Posterior vena cava (tissue), 2 donors: Measurements from ENCODE around the gene ECPAS. TPM values are rescaled to one million over a fixed set of nuclear protein-coding genes. Genes with fewer than 3 reads are reported as not detected.
"Not testable (repeated sequence)": the region's sequence is repeated elsewhere in the genome, so short reads cannot be mapped to it uniquely, and the experiment has no call there.

Experiments
- DNase-seq: peaks from one replicate; pipeline ENCODE4 v3.0.0-alpha.2; 2020; ENCODE audit warnings: low spot score
- intact Hi-C, 2 donors: fragments of 100-400 bp; cut with DNase I; formaldehyde crosslinking; loops; one replicate each; pipeline versions ENCODE4 v1.14.1 to v1.14.2; 2022 to 2023
- total RNA-seq, 2 donors: library from RNA; stranded (reverse); fragmentation: NEBNext Ultra II Directional; extraction: Animal tissue kit (Norgen Biotek cat#: 25700); gene quantifications; one replicate each; pipeline ENCODE4 v1.2.1, GENCODE V29; 2021
- donor health status: DM: yes; HTN: yes; CAD: no.
- donor health status: DM: yes; HTN: yes; CAD: no.

ECPAS gene
- total RNA-seq, 2 donors from 2014 or later: 72.0 to 96.6 TPM

DNA sequence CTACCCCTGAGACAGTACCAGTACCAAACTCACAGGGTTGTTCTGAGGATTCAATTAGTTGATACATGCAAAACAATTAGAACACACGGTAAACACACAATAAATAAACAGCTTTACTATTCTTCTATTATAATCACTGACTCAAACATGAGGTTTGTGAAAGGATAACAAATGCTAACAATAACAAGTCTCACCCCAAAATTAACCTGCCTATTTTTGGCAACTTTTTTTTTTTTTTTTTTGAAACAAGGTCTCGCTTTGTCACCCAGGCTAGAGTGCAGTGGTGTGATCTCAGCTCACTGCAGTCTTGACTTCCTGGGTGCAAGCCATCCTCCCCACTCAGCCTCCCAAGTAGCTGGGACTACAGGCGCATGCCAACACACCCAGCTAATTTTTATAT is 6.5 kb downstream of the ECPAS start:
- intact Hi-C loops: no loop called here
- DNase-seq: no peak

DNA sequence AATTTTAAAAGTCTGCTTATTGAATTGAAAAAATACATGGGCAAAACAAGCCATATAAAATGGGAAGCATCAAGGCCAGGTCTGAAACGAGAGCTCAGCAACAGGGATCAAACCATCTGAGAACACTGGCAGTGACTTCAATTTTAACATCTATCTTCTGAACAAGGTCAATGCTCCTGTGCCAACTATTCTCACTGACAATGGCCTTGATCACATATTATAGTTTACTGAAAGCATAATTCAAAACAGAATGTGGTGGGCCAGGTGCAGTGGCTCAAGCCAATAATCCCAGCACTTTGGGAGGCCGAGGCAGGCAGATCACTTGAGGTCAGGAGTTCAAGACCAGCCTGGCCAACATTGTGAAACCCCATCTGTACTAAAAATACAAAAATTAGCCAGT is 9.0 kb downstream of the ECPAS start:
- intact Hi-C loops: no loop called here
- DNase-seq: no peak

DNA sequence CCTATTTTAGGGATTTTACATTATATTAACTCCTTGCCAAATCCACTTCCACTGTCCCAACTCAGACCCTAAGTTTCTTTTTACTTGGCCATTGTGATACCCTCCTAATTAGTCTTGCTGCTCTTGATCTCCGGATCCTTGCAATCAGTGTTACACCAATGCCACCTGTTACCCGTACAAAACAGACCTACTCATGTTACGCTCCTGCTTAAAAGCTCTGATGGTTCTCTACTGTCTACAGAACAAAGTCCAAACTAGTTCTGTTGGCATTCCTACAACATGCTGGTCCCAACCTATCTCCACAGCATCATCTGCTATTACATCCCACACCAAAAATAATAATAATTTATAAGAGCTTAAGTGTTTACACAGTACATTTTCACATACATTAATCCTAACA is 9.8 kb downstream of the ECPAS start:
- no peak for DNase-seq
- intact Hi-C loops: no loop called here

DNA sequence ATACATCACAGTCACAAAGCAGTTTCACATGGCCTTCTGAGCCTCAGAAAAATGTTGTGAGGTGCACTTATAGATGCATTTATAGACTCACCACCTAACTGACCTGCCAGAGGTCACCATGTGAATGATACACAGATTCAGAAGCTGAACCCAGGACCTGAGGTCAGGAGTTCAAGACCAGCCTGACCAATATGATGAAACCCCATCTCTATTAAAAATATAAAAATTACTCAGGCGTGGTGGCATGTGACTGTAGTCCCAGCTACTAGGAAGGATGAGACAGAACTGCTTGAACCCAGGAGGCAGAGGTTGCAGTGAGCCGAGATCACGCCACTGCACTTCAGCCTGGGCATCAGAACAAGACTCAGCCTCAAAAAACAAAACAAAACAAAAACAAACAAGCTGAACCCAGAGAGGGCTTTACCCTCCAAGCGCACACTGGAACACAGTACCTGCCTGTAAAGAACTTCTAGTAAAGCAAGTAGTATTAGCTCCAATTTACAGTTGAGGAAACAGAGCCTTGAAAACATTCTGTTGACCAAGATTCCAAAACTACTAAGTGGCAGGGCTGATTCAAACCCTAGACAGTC is 16.3 kb downstream of the ECPAS start:
- intact Hi-C loops: no loop called here
- no peak for DNase-seq

DNA sequence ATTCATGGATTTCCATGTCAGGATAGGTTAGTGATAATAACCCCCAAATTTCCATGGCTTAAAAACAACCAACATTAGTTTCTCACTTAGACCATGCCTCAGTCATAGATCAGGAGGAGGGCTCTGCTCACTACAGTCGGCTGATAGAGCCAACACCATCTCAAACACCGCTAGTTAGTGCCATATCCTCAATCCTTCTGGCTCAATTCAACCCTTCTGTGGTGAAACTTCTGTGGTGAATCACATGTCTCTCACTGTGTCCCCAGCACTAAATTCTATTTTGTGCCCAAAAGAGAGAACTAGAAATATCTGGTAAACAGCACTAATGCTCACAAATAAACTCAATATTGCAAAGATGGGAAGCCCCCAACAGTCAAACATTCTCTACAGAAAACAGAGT is 21.1 kb downstream of the ECPAS start:
- DNase-seq: no peak
- intact Hi-C loops: no loop called here

DNA sequence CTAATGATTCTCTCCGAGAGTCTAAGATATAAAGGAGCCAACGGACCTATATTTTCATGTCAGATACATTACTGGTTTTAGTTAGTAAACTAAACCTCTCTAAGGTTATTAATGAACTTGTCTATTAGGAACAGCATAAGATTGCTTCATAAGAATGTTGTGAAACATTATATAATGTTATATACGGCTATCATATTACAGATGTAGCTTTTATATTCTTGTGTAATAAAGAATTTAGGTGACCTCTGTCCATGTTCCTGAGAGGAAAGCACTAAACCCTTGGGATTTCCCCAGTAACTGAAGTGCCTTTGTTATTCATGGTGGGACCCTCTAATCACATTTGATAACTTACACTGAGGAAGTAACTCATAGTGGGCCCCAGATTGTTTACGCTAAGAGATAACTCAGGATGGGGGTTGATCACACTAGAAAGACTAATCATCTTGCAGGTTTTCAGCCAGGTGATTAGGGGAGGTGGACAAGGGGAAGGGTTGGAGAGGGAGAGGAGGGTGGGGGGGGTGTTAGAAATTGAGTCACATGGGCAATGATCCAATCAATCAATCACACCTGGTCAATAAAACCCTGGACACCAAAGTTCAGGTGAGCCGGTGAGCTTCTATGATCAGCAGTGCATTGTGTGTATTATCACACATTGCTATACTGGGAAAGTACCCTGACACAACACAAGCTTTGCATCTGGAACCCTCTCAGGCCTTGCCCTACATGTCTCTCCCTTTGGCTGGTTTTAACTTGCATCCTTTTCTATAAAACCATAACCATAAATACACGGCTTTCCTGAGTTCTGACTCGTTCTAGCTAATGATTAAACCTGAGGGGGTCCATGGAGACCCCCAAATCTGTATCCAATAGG is 25.8 kb downstream of the ECPAS start:
- DNase-seq: no peak
- intact Hi-C loops: no loop called here

DNA sequence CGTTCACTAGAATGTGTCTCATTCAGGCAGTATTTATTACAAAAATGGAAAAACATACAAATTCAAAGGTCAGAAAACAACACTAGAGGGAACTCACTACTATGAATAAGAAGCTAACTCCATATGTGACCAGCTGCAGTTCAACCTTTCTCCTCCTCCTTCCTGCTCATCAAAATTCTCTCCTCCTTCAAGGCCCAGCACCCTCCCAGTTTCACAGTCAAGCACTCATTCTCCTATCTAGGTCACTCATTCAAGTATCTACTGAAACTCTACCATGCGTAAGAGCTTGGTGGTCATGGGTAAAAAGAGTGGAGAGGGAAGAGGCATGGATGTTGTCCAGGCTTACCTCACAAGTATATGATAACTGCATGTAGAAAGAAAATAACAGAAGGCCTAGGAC is 27.7 kb downstream of the ECPAS start:
- intact Hi-C loops: no loop called here
- no peak for DNase-seq

DNA sequence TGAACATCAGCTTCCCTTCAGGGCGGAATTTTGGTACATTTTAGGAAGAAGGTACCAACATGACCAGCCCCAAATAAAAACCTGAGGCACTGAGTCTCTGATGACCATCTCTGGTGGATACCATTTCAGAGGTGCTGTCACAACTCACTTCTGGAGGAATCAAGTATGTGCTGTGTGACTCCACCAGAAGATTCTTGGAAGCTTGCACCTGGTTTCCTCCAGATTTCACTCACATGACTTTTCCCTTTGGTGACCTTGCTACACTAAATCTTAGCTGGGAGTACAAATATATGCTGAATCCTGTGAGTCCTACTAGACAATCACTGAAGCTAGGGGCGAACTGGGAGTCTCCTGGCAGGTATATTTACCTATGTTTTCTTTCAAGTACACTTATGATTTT is 28.5 kb downstream of the ECPAS start:
- DNase-seq: no peak
- intact Hi-C loops: no loop called here

DNA sequence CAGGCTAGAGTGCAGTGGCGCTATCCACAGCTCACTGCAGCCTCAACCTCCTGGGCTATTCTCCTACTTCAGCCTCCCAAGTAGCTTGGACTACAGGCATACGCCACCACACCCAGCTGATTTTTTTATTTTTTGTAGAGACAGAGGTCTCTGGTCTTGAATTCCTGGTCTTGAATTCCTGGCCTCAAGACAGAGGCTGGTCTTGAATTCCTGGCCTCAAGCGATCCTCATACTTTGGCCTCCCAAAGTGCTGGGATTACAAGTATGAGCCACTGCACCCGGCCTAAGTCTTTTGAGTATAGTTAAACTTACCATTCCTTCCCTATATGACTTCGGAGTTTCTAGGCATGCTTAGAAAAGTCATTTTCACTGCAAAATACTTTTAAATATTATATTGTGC is 29.4 kb downstream of the ECPAS start:
- intact Hi-C loops: no loop called here
- DNase-seq: no peak

DNA sequence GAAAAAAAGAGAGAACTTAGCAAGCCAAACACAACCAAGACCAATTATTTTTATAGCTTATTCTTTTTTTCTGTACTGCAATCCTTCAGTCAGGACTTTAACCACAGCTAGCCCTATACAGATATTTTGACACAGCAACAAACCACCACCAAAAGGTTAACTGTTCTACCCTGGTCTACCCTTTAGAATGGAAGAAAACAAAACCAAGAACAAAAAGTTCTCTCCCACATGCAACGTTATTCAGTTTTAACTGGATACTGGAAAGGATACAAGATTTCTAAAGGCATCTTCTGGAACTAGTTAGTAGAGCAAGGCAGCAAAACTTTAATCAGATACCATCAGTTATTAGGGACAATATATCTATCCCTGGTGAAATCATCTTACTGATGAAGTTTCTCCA is 32.6 kb downstream of the ECPAS start:
- intact Hi-C loops: no loop called here
- DNase-seq: no peak

DNA sequence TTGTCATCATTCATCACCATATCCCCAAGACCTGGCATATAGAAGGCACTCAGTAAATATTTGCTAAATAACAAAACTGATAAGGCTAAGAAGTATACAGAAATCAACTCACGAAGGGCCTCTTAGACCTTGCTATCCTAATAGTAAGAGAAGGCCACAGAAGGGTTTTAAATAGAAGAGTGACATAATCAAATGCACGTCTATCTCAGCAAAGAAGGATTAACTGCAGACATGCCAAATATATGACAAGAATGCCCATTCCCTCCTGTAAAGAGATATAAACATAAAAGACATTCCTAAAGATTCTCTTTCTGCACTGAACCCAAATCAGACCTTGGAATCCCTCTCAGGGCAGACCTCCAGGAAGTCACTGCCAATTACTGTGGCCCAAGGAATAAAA is 34.1 kb downstream of the ECPAS start:
- no peak for DNase-seq
- intact Hi-C loops: no loop called here

DNA sequence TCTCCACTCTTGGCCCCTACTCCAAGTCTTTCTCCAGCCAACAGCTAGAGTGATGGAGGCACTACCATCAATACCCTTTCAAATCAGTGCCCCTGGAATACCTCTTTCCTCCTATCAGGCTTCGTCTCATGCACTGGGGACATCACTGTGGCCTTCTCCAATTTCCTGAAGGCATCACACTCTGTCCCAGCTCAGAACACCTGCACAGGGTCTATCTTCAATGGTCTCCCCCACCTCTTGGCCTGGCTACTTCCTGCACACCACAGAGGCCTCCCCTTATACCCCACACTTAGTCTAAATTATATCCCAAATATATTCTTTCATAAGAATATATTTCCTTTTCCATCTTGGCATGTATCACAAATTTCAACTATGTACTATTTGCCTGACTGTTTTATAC is 34.5 kb downstream of the ECPAS start:
- intact Hi-C loops: no loop called here
- DNase-seq: no peak

DNA sequence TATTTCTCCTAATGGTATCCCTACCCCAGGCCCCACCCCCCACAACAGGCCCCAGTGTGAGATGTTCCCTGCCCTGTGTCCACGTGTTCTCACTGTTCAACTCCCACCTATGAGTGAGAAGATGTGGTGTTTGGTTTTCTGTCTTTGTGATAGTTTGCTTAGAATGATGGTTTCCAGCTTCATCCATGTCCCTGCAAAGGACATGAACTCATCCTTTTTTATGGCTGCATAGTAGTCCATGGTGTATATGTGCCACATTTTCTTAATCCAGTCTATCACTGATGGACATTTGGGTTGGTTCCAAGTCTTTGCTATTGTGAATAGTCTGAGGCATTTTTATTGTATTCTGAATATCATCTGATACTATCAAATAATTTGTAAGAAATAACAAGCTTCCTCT is 38.4 kb downstream of the ECPAS start:
- intact Hi-C loops: loop anchor here in 1 of 2 donors (2.0 kb wide), 1 partner anchor 61 kb away; no protein-coding TSS in a partner anchor

DNA sequence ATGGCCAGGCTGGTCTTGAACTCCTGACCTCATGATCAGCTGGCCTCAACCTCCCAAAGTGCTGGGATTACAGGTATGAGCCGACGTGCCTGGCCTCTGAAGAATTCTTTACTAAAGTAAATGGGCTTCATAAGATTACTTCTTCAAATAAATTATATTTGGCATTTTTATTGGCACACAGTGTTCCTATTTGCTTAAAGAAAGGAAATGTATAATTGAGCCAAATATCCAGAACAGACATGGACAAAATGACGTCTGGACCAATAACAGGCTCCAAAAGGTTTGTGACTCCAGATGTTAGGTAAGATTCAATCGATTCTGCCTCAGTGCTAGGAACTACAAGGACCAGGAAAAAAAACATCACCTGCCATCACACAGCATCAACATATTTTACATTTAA is 40.7 kb downstream of the ECPAS start:
- intact Hi-C loops: no loop called here
- no peak for DNase-seq

More for the DNA sequence above, 38.4 kb downstream of the ECPAS start:
- not testable (repeated sequence) for DNase-seq

DNA sequence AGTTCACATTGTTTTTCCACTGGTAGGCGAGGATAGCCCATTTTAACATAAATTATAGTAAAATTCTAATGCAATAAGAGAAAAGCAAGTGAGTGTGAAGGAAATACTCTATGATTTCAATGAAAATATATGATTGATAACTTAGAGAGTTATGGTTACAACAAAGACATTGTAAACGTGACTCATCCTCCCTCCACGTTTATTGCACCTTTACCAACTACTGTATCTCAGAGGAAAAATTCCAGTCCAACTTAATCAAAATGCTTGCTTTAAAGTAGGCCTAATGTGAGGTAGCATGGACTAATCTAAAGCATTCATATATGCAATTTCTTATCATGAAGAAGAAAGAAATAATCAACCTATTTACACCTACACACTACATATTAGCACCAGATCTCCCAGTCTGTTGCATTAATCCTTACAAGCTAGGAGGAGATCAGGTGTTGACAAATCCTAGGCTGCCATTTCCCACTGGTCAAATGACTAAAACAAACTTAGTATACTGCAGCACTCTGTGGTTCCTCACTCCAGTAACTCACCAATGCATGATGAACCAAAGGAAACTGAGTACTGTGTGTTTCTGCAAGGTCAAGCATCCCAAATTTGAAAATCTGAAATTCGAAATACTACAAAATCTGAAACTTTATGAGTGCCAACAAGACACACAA is 41.7 kb downstream of the ECPAS start:
- intact Hi-C loops: no loop called here
- DNase-seq: no peak

DNA sequence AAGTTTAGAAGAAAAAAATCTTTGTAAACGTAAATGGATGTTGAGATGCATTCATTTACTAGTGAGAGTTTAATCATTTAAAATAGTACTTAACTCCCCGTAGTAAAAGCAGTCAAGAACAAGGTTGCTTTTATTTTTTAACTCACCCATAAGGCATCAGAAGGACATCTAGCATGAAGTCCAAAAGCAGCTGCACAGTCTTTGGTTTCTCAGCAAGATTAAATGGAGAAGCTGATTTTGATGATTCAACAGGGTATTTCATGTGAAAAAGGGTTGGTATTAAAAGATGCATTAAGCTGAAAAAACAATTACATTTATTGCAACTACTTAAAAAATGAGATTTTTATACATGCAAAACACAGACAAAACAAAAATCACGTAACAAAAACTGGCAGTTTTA is 44.0 kb downstream of the ECPAS start:
- intact Hi-C loops: no loop called here
- DNase-seq: no peak

DNA sequence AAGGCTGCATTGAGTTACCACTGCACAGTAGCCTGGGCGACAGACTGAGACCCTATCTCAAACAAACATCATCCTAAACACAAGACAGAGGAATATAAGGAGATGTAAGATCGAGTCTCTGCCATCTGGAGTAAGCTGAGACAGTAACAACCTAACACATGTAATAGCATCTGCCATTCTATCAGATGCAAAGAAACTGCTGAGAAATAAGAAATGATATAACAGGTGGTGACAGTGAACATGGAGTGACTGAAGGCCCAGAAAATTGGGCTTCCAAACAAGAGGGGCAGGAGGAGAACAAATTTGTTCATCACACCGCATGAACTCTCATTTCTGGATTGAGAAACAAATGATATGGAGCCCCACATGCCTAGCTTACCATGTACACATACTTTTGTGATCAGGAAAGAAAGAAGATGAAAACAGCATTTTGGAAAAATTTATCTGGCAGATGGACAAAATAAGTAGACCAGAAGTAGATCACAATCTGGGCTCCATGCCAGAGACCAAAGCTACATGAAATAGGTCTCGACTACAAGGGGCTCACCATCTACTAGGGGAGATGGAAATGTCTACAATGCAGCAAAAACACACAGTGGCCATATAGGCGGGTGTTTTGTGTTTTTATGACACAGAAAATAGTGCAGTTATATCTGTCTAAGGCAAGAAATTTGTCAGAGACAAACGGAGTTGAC is 45.5 kb downstream of the ECPAS start:
- no peak for DNase-seq
- intact Hi-C loops: no loop called here

DNA sequence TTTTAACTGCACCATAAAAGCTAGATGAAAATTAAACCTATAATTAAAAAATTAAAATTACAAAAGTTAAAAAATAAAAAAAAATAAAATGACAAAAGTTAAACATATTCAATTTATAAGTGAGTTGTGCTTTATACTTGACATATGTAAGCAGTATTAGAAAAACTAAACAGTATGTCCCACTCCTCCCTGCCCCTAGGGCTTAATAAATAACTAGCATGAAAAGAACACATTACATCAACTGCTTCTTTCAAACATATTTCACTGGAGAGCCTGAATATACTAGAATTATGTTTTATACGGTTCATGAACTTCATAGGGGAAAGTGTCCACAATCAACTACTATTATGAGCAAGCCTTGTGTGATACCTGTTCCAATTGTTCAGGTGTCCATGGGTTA is 47.6 kb downstream of the ECPAS start:
- no peak for DNase-seq
- intact Hi-C loops: no loop called here

DNA sequence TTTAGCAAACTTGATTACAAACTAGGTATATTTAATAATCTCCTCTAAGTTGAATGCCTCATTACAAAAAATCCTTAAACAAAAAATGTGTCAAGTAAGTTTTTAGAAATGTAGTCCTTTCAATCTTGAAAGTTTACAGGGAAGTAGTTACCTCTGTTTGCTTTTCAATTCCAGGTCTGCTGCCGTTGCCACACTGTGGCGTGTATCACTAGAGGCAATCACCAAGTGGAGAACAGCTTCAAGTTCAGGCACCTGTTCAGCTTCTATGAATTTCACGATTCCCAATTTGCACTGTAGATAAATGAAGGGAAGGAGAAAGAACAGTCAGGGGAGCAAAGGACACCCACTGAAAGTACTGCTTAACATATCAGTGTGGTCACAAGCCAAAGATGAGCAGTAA is 51.1 kb downstream of the ECPAS start:
- DNase-seq: no peak
- intact Hi-C loops: no loop called here

DNA sequence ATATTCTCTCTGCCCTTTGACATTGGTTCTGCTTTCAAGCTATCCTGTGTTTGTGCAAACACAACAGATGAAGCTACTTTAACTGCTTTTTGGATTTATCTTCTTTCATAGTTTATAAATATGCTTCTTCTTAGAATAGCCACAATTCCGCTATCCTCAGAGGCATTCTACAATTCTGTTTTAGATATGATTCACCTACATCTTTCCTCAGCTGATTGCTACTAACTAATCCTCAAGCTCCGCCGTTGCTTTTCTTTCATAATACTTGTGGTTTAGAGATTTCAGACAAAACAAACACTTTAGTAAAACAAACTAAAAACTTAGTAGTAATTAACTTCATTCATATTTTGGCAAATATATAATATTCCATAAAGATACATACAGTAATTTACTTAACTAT is 52.5 kb downstream of the ECPAS start:
- intact Hi-C loops: no loop called here
- no peak for DNase-seq
